CD4-positive, alpha-beta T cell treated with Interleukin-15 for 4 hours (primary cell): Measurements from ENCODE around the gene CACNB2.

ENCODE experiments used
- DNase-seq: peaks from one replicate; pipeline ENCODE4 v3.0.0-alpha.2; 2020; ENCODE audit warnings: low spot score

Gene CACNB2

GRCh38 chr10:18231480-18231879, 91.3 kb downstream of the CACNB2 start:
- no peak for DNase-seq

DNA sequence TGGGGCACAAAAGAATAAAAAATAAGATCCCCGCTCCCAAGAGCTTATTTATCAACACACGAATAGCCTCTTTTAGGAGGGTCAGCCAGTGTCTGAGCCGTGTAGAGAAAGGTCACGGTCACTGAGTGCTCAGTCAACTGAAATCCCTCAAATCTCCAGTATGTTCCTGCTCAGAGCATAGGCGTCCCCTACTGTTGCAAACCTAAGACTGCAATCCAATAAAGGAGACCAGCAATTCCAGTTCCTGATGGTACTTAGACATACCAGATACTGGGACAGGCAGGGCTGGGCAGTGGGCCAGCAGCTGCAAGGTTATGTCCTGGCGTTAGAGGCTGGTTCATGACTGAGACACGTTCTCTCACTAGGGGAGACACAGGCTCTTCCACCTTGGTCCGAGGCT, 93.6 kb downstream of the CACNB2 start:
- no peak for DNase-seq

DNA sequence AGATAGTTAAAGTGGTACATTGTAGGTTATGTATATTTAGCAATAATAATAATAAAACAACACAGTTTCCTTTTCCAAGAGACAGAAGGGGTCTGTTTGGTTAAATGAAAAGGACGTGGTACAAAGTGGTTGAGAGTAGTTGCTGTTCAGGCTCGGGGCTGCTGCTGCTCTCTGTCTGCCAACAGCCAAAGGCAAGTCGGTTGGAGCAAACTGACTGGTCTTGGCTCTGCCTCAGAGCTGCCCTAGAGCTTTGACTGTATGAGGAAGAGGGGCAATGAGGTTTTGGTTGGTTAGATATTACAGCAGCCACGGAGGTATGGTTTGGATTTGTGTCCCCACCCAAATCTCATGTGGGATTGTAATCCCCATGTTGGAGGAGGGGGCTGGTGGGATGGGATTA, 95.3 kb downstream of the CACNB2 start:
- DNase-seq: no peak

GRCh38 chr10:18236756-18237155, 96.5 kb downstream of the CACNB2 start:
- DNase-seq: no peak

DNA sequence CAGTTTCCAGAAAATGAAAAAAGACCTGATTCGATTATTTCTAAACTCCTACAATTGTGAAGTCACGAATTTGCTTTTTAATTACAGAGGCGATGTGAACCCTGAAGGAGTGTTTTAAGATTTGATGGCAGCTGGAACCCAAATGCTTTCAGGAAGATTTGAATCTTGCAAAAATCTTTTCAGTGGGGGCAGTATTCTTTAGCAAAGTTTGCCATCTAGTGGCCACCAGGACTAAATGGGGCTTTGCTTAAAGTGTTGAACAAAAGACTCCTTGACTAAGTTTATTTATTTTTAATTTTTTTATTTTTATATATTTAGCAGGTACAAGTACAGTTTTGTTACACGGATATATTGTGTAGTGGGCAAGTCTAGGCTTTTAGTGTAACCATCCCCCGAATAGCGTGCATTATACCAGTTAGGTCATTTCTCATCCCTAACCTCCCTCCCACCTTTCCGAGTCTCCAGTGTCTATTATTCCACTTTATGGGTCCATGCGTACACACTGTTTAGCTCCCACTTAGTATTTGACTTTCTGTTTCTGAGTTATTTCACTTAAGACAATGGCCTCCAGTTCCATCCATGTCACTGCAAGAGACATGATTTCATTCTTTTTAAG, 98.8 kb downstream of the CACNB2 start:
- no peak for DNase-seq

DNA sequence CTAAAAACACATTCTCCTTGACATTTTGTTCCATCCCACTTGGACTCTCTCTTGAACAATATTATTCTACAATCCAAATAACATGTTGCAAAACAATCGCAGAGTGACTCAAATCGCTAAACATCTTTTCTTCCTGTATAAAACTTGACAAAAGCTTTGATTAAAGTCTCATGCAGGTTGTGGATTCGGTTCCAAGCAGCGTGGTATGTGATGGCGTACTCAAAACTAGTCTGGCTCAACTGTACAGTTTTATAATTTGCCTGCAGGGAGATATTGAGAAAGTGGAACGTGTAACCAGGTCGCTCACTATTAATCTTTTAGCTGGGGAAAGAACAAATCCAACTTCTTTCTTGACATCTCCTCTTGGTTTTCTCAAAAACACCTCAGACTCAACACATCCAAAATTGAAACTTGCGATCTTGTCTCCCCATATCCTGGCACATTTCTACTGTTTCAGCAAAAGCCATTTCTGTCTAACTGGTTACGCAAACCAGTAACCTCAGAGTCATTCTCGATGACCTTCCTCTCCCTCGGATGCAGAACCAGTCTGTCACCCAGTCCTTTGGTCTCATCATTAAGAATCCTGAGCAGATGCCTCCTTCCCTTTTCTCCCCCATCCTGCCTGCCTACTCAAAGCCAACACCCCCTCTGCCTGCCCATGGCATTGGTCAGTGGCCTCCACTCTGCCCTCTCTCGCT, 100.1 kb downstream of the CACNB2 start:
- DNase-seq: no peak

DNA sequence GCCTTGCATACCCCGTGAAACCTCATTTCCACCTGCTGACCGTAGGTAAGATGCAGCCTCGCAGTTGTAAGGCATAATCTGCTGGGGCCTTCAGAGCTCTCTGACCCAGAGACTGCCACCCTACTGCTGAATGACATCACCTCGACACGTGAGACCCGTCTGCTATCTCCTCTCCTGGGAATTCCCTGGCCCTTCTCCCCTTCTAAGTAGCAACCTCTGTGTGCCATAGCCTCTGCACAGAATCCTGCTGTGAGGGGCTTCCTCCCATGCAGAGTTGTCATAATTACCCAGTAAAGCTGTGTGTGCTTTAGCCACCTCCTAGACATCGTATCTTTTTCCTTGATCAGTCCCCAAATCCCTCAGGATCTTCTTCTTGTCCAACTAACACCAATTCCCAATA, 106.7 kb downstream of the CACNB2 start:
- no peak for DNase-seq

DNA sequence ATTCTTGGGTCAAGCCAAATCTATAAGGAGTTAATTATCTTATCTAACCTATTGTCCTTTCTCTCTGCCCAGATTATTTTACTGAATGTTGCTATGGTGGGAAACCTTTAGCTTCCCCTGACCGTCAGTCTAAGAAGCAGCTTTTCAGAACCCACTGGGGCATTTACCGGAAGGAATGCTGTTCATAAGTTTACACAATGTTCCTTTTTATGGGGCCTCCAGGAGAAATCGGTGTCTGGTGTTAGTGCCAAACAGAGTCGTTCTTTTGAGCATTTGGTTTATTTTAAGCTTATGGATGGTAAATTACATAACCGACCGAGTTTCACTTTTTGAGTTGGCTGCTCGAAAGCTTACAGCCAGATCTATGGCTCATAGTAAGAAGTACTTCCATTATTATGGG, 111.9 kb downstream of the CACNB2 start:
- no peak for DNase-seq

DNA sequence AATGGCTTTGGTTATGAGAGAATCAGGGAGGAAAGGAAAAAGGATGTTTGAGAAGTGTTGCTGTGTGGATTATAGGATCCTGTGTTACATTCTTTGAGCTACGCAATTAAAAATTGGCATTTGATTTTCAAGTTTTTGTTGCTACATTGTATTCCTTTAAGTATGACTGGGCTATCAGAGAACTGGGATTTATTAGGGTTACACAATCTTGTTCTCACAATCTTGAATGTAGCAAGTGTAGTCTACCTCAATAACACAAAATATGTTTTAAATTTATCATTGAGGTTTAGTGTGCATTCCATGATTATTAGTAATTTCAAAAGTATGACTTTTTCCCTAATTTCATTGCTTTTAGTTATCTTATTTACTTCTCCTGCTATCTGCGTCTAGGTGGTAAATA, 113.9 kb downstream of the CACNB2 start:
- no peak for DNase-seq

GRCh38 chr10:18254692-18255091, 114.5 kb downstream of the CACNB2 start:
- DNase-seq: no peak

DNA sequence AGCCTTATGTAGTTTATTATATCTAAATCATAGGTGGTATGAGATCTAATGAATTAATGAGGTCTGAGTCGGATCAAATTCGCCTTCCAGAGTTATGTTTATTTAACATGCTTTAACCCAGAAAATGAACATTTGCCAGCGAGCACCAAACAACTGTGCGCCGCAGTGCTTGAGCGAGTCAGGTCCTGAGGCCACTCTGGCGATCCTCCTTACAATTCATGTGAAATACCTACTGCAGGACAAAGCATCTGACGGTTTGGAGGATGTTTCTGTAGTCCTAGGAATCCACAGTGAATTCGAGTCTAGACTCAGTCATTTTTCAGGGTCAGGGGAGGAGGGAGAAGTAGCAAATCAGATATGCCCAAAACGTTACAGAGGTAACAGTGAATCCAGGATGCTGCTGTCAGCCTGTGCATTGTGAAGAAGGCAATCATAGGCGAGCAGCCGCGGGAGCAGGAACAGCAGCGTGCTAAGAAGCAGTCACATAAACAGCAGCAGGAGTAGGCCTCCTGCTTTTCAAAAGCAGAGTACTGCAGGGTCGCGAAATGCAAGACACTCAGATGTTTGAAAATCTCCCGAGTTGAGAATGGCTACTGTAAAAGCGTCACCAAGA, 120.2 kb downstream of the CACNB2 start:
- DNase-seq: no peak

GRCh38 chr10:18261063-18261610, 120.9 kb downstream of the CACNB2 start:
- no peak for DNase-seq

DNA sequence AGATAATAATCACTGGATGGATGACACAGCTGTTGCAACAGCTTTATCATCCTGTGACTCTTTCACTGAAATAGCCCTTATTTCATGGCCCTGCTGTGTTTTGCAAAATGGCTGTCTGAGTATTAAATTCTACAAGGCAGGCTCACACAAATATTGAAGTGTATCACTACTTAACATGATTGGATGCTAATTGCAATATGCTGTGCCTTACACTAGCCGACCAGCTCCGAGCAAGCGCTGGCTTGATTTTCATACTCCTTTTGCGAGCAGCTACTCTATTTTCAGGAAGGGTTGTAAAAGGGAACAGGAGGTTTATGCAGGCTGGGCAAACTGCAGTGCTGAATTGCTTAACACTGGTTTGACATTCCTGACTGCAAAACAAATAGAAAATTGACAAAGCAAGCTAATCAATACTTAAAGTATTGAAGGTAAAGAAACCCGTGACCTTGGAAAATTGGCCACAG, 121.6 kb downstream of the CACNB2 start:
- DNase-seq: no peak

DNA sequence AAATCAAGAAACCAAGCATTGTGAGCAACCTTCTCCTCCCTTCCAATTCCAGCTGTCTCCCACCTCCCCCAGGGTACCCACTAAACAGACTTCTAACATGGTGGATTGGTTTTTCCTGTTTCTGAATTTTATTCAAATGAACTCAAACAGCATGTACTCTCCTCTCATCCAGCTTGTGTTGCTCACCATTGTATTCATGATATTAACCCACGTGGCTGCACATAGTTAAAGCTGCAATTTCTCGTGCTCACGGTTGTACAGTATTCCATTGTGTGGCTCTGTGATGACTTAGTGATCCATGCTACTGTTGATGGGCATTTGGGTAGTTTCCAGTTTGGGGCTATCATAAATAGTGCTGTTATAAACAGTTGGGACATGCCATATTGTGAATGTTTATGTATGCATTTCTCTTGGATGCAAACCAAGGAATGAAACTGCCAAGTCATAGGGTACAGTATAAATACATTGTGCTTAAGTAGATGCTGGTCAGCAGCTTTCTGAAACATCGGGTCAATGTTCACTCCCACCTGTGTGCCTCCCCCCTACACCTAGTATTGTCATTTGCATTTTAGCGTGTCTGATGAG, 124.3 kb downstream of the CACNB2 start:
- DNase-seq: no peak

DNA sequence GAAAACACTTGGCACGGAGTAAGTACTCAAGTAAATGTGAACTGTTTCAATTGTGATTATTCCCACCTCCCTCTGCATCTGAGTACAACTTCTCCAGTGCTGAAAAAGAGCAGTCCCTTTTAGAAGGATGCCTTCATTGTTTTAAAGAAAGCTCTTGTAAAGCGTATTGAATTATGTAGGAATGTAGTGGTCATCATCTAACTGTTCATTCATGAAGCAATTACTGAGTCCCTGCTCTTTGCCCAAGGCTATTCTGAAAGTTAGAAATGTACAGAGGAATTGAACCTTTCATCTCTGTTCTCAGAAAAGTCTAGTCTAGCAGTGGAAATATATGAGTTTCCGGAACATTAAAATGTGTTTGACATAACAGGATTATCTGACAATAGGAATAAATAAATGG, 127.8 kb downstream of the CACNB2 start:
- no peak for DNase-seq

- no peak for DNase-seq
Measured at GRCh38 chr10:18271491-18271890, 131.3 kb downstream of the CACNB2 start.

DNA sequence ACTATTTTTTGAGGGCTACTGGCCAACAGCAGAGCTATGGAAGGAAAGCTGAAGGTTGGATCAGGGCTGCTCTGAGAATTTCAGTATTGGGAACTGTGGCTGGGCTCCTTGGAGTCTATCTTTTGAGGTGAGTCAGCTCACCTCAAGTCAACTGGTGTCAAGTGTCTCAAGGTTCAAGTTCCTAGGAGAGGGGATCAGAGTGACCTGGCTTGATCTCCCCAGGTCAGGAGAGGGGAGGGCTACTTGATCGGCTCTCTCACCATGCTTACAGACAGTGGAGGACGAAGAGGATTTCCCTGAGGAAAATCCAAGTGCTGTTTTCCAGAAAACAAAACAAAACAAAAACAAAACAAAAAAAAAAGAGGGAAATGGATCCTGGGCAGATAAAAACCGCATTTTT, 132.8 kb downstream of the CACNB2 start:
- no peak for DNase-seq

DNA sequence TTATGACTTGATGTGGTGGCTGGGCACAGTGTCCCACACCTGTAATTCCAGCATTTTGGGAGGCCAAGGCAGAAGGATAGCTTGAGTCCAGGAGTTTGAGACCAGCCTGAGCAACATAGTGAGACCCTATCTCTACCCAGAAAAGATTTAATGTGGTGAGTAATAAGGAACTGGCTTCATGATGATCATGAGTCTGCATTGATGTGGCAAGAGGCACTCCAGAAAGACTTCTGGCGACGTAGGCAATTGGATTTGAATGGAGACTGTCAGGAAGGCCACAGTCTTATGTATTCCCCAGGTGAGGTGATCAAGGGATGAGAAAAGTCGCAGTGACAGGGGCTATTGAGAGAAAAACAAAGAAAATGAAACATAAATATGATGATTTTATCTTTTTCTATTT, 138.0 kb downstream of the CACNB2 start:
- DNase-seq: no peak

GRCh38 chr10:18279173-18279572, 138.9 kb downstream of the CACNB2 start:
- DNase-seq: no peak

GRCh38 chr10:18282094-18282493, 141.9 kb downstream of the CACNB2 start:
- DNase-seq: no peak

GRCh38 chr10:18290651-18291313, 150.6 kb downstream of the CACNB2 start:
- no peak for DNase-seq
